ENCODE measurements around the gene ARGLU1. TPM values are rescaled to one million over a fixed set of nuclear protein-coding genes. Genes with fewer than 3 reads are reported as not detected.
A peak's percentile ranks its signal among the peaks of the same experiment; 100 is the strongest.

The ARGLU1 gene
- total RNA-seq, 1 donor from 2014 or later = 467 TPM

DNA sequence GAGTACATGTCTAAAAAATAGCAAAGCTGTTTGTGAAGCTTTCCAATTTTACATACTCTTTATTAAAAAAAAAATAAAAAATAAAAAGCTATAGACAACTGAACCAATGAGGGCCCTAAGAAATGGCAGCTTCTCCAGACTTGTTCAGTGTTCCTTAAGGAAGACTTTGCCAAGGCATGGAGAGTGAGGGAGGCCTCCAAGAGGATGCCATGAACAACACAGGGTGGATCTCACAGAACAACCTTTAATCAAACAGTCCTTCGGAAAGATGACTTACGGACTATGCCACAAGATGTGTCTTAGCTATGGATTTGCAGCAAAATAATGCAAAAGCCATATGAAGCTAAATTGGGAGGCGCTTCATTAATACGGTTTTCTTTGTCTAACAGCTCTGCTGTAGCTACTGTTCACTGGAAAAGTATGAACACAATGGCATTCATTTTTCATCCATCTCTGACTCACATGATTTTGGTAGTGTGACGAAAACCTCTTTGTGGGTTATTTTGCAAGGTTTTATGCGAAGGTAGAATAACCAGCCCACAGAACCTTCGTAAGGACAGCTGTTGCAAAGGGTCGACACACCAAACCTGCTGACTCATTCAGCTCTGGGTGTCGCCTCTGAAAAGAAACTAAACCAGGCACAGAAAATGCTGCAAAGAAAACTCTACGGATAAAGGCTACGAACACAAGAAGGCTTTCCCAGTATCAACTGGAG, 60.2 kb downstream of the ARGLU1 start:
- Histone ChIP-seq H4K20me1 (ENCODE audit: low read depth) (peaks cover 100% of the 10 kb centered on the region), H3K4me2 (peak overlapping the region; percentile 28)

DNA sequence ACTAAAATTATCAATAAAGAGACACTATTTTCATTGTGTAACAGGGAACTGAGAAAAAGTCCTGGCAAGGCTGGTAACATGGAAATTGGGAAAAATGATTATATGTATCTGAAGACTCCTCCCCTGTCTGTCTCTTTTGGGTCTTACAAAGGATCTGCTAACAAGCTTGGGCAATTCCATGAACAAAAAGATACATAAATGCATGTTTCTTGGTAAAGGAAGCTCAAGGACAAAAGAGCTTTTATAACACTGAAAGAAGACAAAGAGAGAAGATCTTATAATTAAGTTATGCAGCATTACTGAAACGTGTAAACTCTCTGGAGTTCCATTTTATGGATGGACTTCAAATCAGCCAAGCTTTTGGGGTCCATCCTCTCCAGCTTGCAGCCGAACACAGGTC, 61.7 kb downstream of the ARGLU1 start:
- no peaks in the 10 kb centered on the region for H3K9me3 ChIP-seq (ENCODE audit: low read depth)
- no peak for DNase-seq (ENCODE audit: low spot score)
- H2AFZ ChIP-seq (replicated peaks) = no peak overlapping the region
- no peak overlapping the region for H3K27ac Mint-ChIP-seq
- H3K36me3 Mint-ChIP-seq = peaks cover 76% of the 10 kb centered on the region
- peaks cover 12% of the 10 kb centered on the region for H3F3A ChIP-seq (ENCODE audit: low read depth)
- no peak overlapping the region for H3K9ac ChIP-seq
- no peak for TF ChIP-seq EZH2 (IDR thresholded peaks at IDR 0.05)
- TF ChIP-seq EZH2phosphoT487 (IDR thresholded peaks at IDR 0.05) = no peak
- TF ChIP-seq, protein P1, sequence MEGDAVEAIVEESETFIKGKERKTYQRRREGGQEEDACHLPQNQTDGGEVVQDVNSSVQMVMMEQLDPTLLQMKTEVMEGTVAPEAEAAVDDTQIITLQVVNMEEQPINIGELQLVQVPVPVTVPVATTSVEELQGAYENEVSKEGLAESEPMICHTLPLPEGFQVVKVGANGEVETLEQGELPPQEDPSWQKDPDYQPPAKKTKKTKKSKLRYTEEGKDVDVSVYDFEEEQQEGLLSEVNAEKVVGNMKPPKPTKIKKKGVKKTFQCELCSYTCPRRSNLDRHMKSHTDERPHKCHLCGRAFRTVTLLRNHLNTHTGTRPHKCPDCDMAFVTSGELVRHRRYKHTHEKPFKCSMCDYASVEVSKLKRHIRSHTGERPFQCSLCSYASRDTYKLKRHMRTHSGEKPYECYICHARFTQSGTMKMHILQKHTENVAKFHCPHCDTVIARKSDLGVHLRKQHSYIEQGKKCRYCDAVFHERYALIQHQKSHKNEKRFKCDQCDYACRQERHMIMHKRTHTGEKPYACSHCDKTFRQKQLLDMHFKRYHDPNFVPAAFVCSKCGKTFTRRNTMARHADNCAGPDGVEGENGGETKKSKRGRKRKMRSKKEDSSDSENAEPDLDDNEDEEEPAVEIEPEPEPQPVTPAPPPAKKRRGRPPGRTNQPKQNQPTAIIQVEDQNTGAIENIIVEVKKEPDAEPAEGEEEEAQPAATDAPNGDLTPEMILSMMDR (IDR thresholded peaks at IDR 0.05) = no peak
- peaks cover 14% of the 10 kb centered on the region for H3K4me1 Mint-ChIP-seq
- H3K4me3 Mint-ChIP-seq = no peak overlapping the region
- H3K4me1 ChIP-seq = peaks cover 21% of the 10 kb centered on the region
- H3K4me3 ChIP-seq = no peak overlapping the region
- H3K27me3 ChIP-seq = no peaks in the 10 kb centered on the region
- peaks cover 100% of the 10 kb centered on the region for H4K20me1 ChIP-seq (ENCODE audit: low read depth)
- no peak overlapping the region for H3K27ac ChIP-seq
- peaks cover 2% of the 10 kb centered on the region for H3K27me3 Mint-ChIP-seq (ENCODE audit: insufficient read depth, low read depth)
- H3K9me3 Mint-ChIP-seq = peaks cover 3% of the 10 kb centered on the region
- peaks cover 22% of the 10 kb centered on the region for H3K36me3 ChIP-seq
- H3K4me2 ChIP-seq = no peak overlapping the region
- peaks cover 100% of the 10 kb centered on the region for H3K79me2 ChIP-seq (ENCODE audit: low read depth)

More for the DNA sequence above, 60.2 kb downstream of the ARGLU1 start:
- Histone ChIP-seq H3K79me2 (ENCODE audit: low read depth) (peaks cover 100% of the 10 kb centered on the region), H3K4me1 (peaks cover 22% of the 10 kb centered on the region), H3K4me3 (no peak overlapping the region), H3F3A (ENCODE audit: low read depth) (peaks cover 12% of the 10 kb centered on the region), H3K36me3 (peaks cover 31% of the 10 kb centered on the region), H3K9ac (no peak overlapping the region), H2AFZ (replicated peaks) (no peak overlapping the region), H3K9me3 (ENCODE audit: low read depth) (no peaks in the 10 kb centered on the region), H3K27ac (peak overlapping the region; percentile 49), H3K27me3 (no peaks in the 10 kb centered on the region)
- Mint-ChIP-seq H3K27ac (peak overlapping the region; percentile 79), H3K9me3 (peaks cover 2% of the 10 kb centered on the region), H3K4me3 (no peak overlapping the region), H3K36me3 (peaks cover 78% of the 10 kb centered on the region), H3K27me3 (ENCODE audit: insufficient read depth, low read depth) (peaks cover 2% of the 10 kb centered on the region), H3K4me1 (peaks cover 14% of the 10 kb centered on the region)
- TF ChIP-seq, protein P1 (IDR thresholded peaks at IDR 0.05) = no peak
- TF ChIP-seq EZH2 (IDR thresholded peaks at IDR 0.05) (no peak), EZH2phosphoT487 (IDR thresholded peaks at IDR 0.05) (no peak)
- DNase-seq (ENCODE audit: low spot score) = peak; percentile 24

DNA sequence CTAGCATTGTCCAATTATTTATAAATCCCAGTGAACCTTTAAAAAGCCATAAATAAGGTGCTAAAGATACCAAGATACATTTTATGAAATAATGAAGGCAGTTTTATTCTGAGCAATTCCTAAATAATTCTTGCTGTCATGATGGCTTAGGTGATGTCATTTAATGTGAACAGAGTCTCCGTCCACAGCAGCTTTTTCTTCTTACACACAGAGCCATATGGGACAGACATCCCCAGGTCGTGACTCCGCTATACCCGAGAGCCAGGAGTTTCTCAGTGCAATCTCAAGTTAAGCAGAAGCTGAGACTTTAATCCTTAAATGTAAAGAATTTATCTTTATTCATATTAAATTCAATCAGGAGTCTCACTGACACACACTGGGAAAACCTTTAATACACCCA, 62.2 kb downstream of the ARGLU1 start:
- no peak overlapping the region for H3K27ac Mint-ChIP-seq
- H3K79me2 ChIP-seq (ENCODE audit: low read depth) = peaks cover 100% of the 10 kb centered on the region

More for the DNA sequence above, 62.2 kb downstream of the ARGLU1 start:
- Histone ChIP-seq H4K20me1 (ENCODE audit: low read depth) (peaks cover 100% of the 10 kb centered on the region), H3K4me3 (no peak overlapping the region), H3K9me3 (ENCODE audit: low read depth) (no peaks in the 10 kb centered on the region), H3K4me2 (no peak overlapping the region), H3K36me3 (peaks cover 22% of the 10 kb centered on the region), H3K9ac (no peak overlapping the region), H2AFZ (replicated peaks) (no peak overlapping the region), H3K27me3 (no peaks in the 10 kb centered on the region), H3F3A (ENCODE audit: low read depth) (peaks cover 12% of the 10 kb centered on the region), H3K4me1 (peaks cover 21% of the 10 kb centered on the region), H3K27ac (no peak overlapping the region)
- Mint-ChIP-seq H3K4me1 (peaks cover 16% of the 10 kb centered on the region), H3K9me3 (peaks cover 3% of the 10 kb centered on the region), H3K4me3 (no peak overlapping the region), H3K36me3 (peaks cover 73% of the 10 kb centered on the region), H3K27me3 (ENCODE audit: insufficient read depth, low read depth) (peaks cover 2% of the 10 kb centered on the region)
- DNase-seq (ENCODE audit: low spot score) = no peak
- TF ChIP-seq EZH2 (IDR thresholded peaks at IDR 0.05) (no peak), EZH2phosphoT487 (IDR thresholded peaks at IDR 0.05) (no peak)
- TF ChIP-seq, protein P1 (IDR thresholded peaks at IDR 0.05) = no peak

Measured in neural progenitor cell (in vitro differentiated cells).